NOMO-1 treated with dmso at 0.1 percent for 144 hours (cell line): ENCODE results near the gene ABHD18.
A peak's percentile ranks its signal among the peaks of the same experiment; 100 is the strongest.
"Not testable (repeated sequence)": the region's sequence is repeated elsewhere in the genome, so short reads cannot be mapped to it uniquely, and the experiment has no call there.

Experiments
- DNase-seq: peaks from one replicate; lab custom pipeline; 2025; ENCODE audit not compliant: unreplicated experiment; lab: John Stamatoyannopoulos, UW

The ABHD18 gene

DNA sequence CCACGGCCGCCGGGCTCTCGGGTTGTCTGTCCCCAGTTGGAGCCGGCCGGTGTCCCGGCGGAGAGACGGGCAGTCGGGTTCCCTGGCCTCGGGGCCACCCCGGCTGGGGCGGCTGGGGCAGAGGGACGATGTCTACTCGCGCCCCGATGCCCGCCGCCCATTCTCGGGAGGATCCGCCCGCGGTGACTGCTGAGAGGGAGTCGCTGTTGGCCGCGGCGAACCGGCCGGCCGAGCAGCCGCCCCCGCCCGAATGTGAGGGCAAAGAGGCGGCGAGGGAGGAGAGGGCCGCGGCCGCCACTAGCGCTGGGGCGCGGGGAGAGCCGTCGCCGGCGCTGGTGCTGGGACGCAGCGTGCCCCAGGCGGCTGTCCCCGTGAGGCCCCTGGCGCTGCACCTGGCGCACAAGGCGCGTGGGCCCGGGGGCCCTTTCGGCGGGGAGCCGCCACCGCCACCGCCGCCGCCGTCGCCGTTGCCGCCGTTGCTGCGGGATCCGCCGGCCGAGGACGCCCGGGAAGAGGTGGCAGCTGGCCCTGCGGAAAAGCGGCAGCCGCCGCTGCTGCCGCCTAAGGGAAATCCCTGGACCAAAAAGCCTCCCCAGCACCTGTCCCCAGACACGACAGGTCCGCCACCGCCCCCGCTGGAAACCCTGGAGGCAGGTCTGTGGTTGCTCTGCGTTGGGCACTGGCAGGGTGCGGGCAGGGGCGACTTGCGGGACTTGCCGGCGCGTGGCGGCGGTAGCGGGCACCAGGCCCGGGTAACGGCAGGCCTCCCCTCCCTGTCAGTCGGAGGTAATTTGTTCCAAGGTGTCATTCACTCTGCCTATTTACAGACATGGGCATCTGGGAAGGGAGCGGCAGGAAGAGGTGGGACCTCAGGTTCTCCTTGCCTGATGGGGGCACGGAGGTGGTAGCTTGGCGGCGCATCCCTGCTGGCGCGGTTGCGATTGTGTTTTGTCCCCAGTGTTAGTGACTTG is 96.6 kb downstream of the ABHD18 start:
- DNase-seq: peak; percentile 29

DNA sequence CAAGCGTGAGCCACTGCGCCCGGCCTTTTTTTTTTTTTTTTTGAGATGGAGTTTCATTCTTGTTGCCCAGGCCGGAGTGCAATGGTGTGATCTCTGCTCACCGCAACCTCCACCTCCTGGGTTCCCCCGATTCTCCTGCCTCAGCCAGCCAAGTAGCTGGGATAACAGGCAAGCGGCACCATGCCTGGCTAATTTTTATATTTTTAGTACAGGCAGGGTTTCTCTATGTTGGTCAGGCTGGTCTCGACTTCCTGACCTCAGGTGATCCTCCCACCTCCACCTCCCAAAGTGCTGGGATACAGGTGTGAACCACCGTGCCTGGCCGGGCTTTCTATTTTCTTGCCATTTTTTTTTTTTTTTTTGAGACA is 101.2 kb downstream of the ABHD18 start:
- not testable (repeated sequence) for DNase-seq

DNA sequence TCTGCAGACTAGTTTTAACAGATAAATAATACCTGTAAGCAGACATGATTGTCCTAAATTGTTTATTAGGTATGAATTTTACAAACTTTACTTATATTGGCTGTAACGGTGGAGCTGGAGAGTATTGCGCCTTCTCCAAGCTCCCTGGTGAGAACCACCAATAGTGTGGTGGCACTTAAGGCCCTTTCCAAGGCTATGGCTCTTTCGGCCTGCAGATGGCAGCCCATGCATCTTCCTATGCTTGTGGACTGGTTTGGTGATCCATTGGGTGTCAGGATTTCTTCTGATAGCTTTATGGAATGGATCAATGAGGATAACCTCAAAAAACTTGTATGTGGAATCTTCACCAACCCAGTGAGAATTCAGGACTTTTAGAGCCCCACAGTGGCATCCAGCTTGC is 103.7 kb downstream of the ABHD18 start:
- no peak for DNase-seq

DNA sequence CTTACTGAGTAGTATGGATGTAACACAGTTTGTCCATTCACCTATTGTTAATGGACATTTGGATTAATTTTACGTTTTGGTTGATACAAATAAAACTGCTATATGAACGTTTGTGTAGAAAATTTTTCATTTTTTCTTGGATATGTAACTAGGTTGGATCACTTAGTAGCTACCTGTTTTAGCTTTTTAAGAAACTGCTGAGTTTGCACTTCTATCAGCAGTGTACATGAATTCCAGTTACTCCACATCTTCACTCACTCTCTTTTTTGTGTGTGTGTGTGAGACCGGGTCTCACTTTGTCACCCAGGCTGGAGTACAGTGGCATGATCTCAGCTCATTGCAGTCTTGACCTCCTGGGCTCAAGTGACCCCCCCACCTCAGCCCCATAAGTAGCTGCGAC is 111.3 kb downstream of the ABHD18 start:
- no peak for DNase-seq
